ENCODE measurements around the gene MAPRE3. TPM values are rescaled to one million over a fixed set of nuclear protein-coding genes. Genes with fewer than 3 reads are reported as not detected.

The MAPRE3 gene
- total and polyA plus RNA-seq, 9 of the 15 experiments (the other 6 are each of a cell fraction or from before 2014, with no cell fraction given), result 0.70 to 43.2 (median 12.6) TPM

DNA sequence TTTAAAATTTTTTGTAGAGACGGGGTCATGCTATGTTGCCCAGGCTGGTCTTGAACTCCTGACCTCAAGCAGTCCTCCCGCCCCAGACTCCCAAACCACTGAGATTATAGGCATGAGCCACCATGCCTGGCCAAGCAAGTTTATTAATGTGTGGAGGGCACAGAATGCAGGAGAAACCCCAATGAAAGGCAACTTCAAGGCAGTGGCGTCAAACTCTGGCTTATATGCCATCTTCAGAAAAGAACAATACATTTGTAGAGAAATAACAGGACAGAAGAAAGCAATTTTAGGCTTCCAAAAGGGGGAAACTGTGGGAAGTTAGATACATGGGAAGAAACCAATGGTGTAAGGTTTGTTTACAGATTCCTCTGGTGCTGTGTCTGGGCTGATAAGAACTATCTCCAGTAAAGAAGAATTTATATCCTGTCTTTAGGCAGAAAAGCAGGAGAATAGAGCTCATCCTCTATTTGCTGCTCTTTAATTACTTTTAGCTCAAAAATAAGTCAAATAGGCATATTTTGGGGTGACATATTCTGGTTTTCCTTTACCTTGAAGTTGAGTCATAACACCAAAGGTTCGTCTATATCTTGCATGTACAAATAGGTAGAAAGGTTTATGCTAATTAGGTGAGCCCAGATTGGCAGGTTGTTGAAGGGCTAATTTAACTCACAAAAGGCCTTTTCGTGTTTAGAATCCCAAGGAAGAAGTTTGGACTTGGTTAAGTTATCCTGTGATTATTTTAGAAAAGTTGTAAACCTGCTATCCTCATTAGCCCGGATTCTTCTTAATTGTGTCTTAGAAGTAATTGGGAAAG, 36.4 kb downstream of the MAPRE3 start (continued):
- TF ChIP-seq AFF1 (IDR thresholded peaks at IDR 0.05; ENCODE audit: low read depth in 1 of 2, partially characterized antibody in 2 of 2), result no peak
- peak; percentile 22; the same call in 1 of the 2 replicates for TF ChIP-seq CUX1 (CRISPR knock-in tag; IDR thresholded peaks at IDR 0.05)
- TF ChIP-seq CREB3 (tag; conservative IDR thresholded peaks at IDR 0.05; ENCODE audit: low read depth), result no peak
- TF ChIP-seq POLR2H (tag; IDR thresholded peaks at IDR 0.05; ENCODE audit: low read depth), result peak; percentile 49; the same call in 1 of the 2 replicates
- TF ChIP-seq FOXJ2 (tag; IDR thresholded peaks at IDR 0.05), result no peak; the same call in 1 of the 2 replicates
- 0 out of 2 replicates have a peak, but pooled peaks have one; percentile 20 for TF ChIP-seq MYNN (IDR thresholded peaks at IDR 0.05)
- TF ChIP-seq MYNN (CRISPR knock-in tag; IDR thresholded peaks at IDR 0.05), result no peak
- TF ChIP-seq RBM22 (IDR thresholded peaks at IDR 0.05; ENCODE audit: low read depth, low read length, poor library complexity, severe bottlenecking), result no peak
- TF ChIP-seq ZC3H8 (IDR thresholded peaks at IDR 0.05), result no peak
- no peak for TF ChIP-seq DIDO1 (tag; IDR thresholded peaks at IDR 0.05; ENCODE audit: low read depth)
- TF ChIP-seq ZNF444 (CRISPR knock-in tag; IDR thresholded peaks at IDR 0.05), result no peak
- TF ChIP-seq, protein P1, sequence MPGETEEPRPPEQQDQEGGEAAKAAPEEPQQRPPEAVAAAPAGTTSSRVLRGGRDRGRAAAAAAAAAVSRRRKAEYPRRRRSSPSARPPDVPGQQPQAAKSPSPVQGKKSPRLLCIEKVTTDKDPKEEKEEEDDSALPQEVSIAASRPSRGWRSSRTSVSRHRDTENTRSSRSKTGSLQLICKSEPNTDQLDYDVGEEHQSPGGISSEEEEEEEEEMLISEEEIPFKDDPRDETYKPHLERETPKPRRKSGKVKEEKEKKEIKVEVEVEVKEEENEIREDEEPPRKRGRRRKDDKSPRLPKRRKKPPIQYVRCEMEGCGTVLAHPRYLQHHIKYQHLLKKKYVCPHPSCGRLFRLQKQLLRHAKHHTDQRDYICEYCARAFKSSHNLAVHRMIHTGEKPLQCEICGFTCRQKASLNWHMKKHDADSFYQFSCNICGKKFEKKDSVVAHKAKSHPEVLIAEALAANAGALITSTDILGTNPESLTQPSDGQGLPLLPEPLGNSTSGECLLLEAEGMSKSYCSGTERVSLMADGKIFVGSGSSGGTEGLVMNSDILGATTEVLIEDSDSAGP (CRISPR knock-in tag; IDR thresholded peaks at IDR 0.05), result no peak
- no peak for TF ChIP-seq HMG20B (CRISPR knock-in tag; IDR thresholded peaks at IDR 0.05)

Measured in K562 (cell line).